HepG2 (cell line): Measurements from ENCODE around the gene SPNS1. TPM values are rescaled to one million over a fixed set of nuclear protein-coding genes. Genes with fewer than 3 reads are reported as not detected.
A peak's percentile ranks its signal among the peaks of the same experiment; 100 is the strongest.

Experiments
- ATF4 ChIP-seq, 2 experiments: fragments of 450-650 bp in 1 of 2; sonication (generic) in 1 of 2; formaldehyde crosslinking; IDR thresholded peaks; 2 replicates each; pipeline versions ENCODE4 v1.5.0 to v1.8.0; 2020 to 2022; ENCODE audit warnings: mild to moderate bottlenecking in 1 of 2, missing genetic modification reagents in 1 of 2
- DR1 ChIP-seq: sonication (generic); formaldehyde crosslinking; IDR thresholded peaks from 2 replicates; pipeline ENCODE4 v1.8.0; 2021; ENCODE audit warnings: mild to moderate bottlenecking, missing genetic modification reagents, inconsistent platforms
- ISL2 ChIP-seq: sonication (generic); formaldehyde crosslinking; IDR thresholded peaks from 2 replicates; pipeline ENCODE4 v1.5.0; 2020; ENCODE audit warnings: missing genetic modification reagents
- MAF1 ChIP-seq: sonication (generic); formaldehyde crosslinking; IDR thresholded peaks from 2 replicates; pipeline ENCODE4 v1.5.0; 2020; ENCODE audit warnings: missing genetic modification reagents, borderline replicate concordance
- PRPF4 ChIP-seq: fragments of 200-400 bp; formaldehyde crosslinking; IDR thresholded peaks from 2 replicates; pipeline ENCODE4 v1.6.1; 2016; ENCODE audit warnings: low read length, low read depth; ENCODE audit not compliant: poor library complexity, severe bottlenecking
- SOX6 ChIP-seq, 2 experiments: fragments of 450-650 bp in 1 of 2; sonication (generic) in 1 of 2; formaldehyde crosslinking in 1 of 2; IDR thresholded peaks; 2 replicates each; pipeline versions ENCODE4 v1.4.0 to v1.6.1; 2017 to 2020; ENCODE audit warnings: antibody characterized with exemption in 1 of 2, mild to moderate bottlenecking in 1 of 2, missing genetic modification reagents in 1 of 2
- STAT6 ChIP-seq: sonication (generic); formaldehyde crosslinking; IDR thresholded peaks from 2 replicates; pipeline ENCODE4 v1.4.0; 2020; ENCODE audit warnings: missing genetic modification reagents, mild to moderate bottlenecking, borderline replicate concordance
- THAP9 ChIP-seq: sonication (generic); formaldehyde crosslinking; IDR thresholded peaks from 2 replicates; pipeline ENCODE4; 2020; ENCODE audit warnings: missing genetic modification reagents, mild to moderate bottlenecking, borderline replicate concordance
- ZC3H4 ChIP-seq: sonication (generic); formaldehyde crosslinking; IDR thresholded peaks from 2 replicates; pipeline ENCODE4 v1.4.0; 2020; ENCODE audit warnings: missing genetic modification reagents, borderline replicate concordance
- ZIK1 ChIP-seq: sonication (generic); formaldehyde crosslinking; IDR thresholded peaks from 2 replicates; pipeline ENCODE4 v1.5.0; 2020; ENCODE audit warnings: mild to moderate bottlenecking, low read depth, missing genetic modification reagents, borderline replicate concordance
- ZMYM4 ChIP-seq: sonication (generic); formaldehyde crosslinking; IDR thresholded peaks from 2 replicates; pipeline ENCODE4 v1.8.1; 2023; ENCODE audit warnings: mild to moderate bottlenecking, missing genetic modification reagents
- ZNF256 ChIP-seq: sonication (generic); formaldehyde crosslinking; conservative IDR thresholded peaks from 2 replicates; pipeline ENCODE4 v1.4.0; 2020; ENCODE audit warnings: missing genetic modification reagents
- ZNF329 ChIP-seq: sonication (generic); formaldehyde crosslinking; IDR thresholded peaks from 2 replicates; pipeline ENCODE4 v1.9.0; 2021; ENCODE audit warnings: low read depth, mild to moderate bottlenecking, missing genetic modification reagents
- ZNF577 ChIP-seq: sonication (generic); formaldehyde crosslinking; IDR thresholded peaks from 2 replicates; pipeline ENCODE4 v1.4.0; 2020; ENCODE audit warnings: mild to moderate bottlenecking, low read depth, missing genetic modification reagents, borderline replicate concordance
- ZNF839 ChIP-seq: sonication (generic); formaldehyde crosslinking; IDR thresholded peaks from 2 replicates; pipeline ENCODE4 v1.4.0; 2020; ENCODE audit warnings: missing genetic modification reagents, mild to moderate bottlenecking, borderline replicate concordance
- polyA plus RNA-seq, 8 experiments: library from polyadenylated mRNA; depleted of rRNA in 3 of 8; stranded (reverse) in 7 of 8; unstranded in 1 of 8; fragments of >200 nt; fragmentation: Illumina TruSeq in 4 of 8; extraction: Trizol in 4 of 8; gene quantifications; 2 replicates each; pipeline versions ENCODE4 v1.2.1 to v1.2.3, GENCODE V29; 2011 to 2016; ENCODE audit warnings: low read depth in 4 of 8, missing spikeins in 1 of 8, mixed read lengths in 1 of 8; ENCODE audit not compliant: insufficient read depth in 1 of 8
- total RNA-seq, 5 experiments: library from RNA; depleted of rRNA; stranded (reverse); fragments of >200 nt; fragmentation: Illumina TruSeq; extraction: Trizol; gene quantifications; 2 replicates each; pipeline ENCODE4 v1.2.3, GENCODE V29; 2016; ENCODE audit warnings: low read depth in 1 of 5
- TF ChIP-seq, protein P1 (sequence below): sonication (generic); formaldehyde crosslinking; IDR thresholded peaks from 2 replicates; pipeline ENCODE4 v1.5.1; 2020; ENCODE audit warnings: mild to moderate bottlenecking, missing genetic modification reagents
- TF ChIP-seq, protein P2 (sequence below): sonication (generic); formaldehyde crosslinking; IDR thresholded peaks from 2 replicates; pipeline ENCODE4 v1.4.0; 2020; ENCODE audit warnings: mild to moderate bottlenecking, low read depth, missing genetic modification reagents

SPNS1 gene
- total and polyA plus RNA-seq, 2 of the 13 experiments (the other 11 are each of a cell fraction or from before 2014, with no cell fraction given), result 25.6 to 38.8 TPM

- TF ChIP-seq THAP9 (CRISPR knock-in tag), result peak; percentile 93
- TF ChIP-seq MAF1 (CRISPR knock-in tag), result peak; percentile 93; the same call in 1 of the 2 replicates
- TF ChIP-seq ZMYM4 (CRISPR knock-in tag), result peak; percentile 95
- TF ChIP-seq, protein P1, sequence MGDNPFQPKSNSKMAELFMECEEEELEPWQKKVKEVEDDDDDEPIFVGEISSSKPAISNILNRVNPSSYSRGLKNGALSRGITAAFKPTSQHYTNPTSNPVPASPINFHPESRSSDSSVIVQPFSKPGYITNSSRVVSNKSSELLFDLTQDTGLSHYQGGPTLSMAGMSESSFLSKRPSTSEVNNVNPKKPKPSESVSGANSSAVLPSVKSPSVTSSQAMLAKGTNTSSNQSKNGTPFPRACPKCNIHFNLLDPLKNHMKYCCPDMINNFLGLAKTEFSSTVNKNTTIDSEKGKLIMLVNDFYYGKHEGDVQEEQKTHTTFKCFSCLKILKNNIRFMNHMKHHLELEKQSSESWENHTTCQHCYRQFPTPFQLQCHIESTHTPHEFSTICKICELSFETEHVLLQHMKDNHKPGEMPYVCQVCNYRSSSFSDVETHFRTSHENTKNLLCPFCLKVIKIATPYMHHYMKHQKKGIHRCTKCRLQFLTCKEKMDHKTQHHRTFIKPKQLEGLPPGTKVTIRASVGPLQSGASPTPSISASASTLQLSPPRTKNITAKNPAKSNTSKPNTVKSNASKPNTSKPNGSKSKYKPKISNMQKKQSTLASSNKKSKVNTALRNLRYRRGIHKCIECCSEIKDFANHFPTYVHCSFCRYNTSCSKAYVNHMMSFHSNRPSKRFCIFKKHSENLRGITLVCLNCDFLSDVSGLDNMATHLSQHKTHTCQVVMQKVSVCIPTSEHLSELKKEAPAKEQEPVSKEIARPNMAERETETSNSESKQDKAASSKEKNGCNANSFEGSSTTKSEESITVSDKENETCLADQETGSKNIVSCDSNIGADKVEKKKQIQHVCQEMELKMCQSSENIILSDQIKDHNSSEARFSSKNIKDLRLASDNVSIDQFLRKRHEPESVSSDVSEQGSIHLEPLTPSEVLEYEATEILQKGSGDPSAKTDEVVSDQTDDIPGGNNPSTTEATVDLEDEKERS, result peak; percentile 64; the same call in 1 of the 2 replicates
- TF ChIP-seq ZIK1 (CRISPR knock-in tag), result peak; percentile 86
- no peak for TF ChIP-seq SOX6 (IDR thresholded peaks at IDR 0.05)
- peak; percentile 74 for TF ChIP-seq SOX6 (CRISPR knock-in tag; IDR thresholded peaks at IDR 0.05)
- TF ChIP-seq ISL2 (CRISPR knock-in tag), result peak; percentile 93
- TF ChIP-seq PRPF4, result no peak
- no peak for TF ChIP-seq ZC3H4
- TF ChIP-seq ZNF256 (CRISPR knock-in tag), result peak; percentile 94
- TF ChIP-seq DR1 (CRISPR knock-in tag), result peak; percentile 90
- TF ChIP-seq ZNF839, result peak; percentile 98; the same call in 1 of the 2 replicates
- peak; percentile 85 for TF ChIP-seq ZNF329
- peak; percentile 56; the same call in 1 of the 2 replicates for TF ChIP-seq ZNF577
- peak in 1 of 2 experiments; percentile 58; a peak in 1 of 4 replicates for TF ChIP-seq ATF4 (CRISPR knock-in tag; IDR thresholded peaks at IDR 0.05)
- TF ChIP-seq, protein P2, sequence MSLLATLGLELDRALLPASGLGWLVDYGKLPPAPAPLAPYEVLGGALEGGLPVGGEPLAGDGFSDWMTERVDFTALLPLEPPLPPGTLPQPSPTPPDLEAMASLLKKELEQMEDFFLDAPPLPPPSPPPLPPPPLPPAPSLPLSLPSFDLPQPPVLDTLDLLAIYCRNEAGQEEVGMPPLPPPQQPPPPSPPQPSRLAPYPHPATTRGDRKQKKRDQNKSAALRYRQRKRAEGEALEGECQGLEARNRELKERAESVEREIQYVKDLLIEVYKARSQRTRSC (CRISPR knock-in tag), result peak; percentile 85; the same call in 1 of the 2 replicates
- TF ChIP-seq STAT6 (CRISPR knock-in tag), result peak; percentile 77; the same call in 1 of the 2 replicates
These were observed at the start of gene SPNS1 (continued) for GRCh38 chr16:28974437-28975157.
